Fibroblast of pulmonary artery (primary cell): ENCODE results near the gene SNX25.

Source experiments
- DNase-seq: peaks from one replicate; pipeline ENCODE4 v3.0.0-alpha.2; 2010; ENCODE audit warnings: low read depth
- H3K4me3 ChIP-seq: replicated peaks from 2 replicates; pipeline ENCODE4 v1.5.1; 2011; ENCODE audit warnings: low read depth, mild to moderate bottlenecking, control low read depth, low read length, moderate library complexity
- CTCF ChIP-seq: IDR thresholded peaks from 2 replicates; pipeline ENCODE4 v1.5.1; 2011; ENCODE audit warnings: mild to moderate bottlenecking, control low read depth, low read length, inconsistent platforms; ENCODE audit errors: missing control alignments

SNX25 gene

GRCh38 chr4:185343726-185344581, 134.6 kb downstream of the SNX25 start:
- no peak for TF ChIP-seq CTCF
- peak; percentile 40 for DNase-seq

GRCh38 chr4:185344743-185345538, 135.5 kb downstream of the SNX25 start:
- no peak overlapping the region for H3K4me3 ChIP-seq
- no peak for DNase-seq
- no peak for TF ChIP-seq CTCF

More at GRCh38 chr4:185343726-185344581, 134.6 kb downstream of the SNX25 start:
- H3K4me3 ChIP-seq, result no peak overlapping the region

GRCh38 chr4:185346975-185347601, 137.7 kb downstream of the SNX25 start:
- DNase-seq, result no peak
- H3K4me3 ChIP-seq, result no peak overlapping the region
- no peak for TF ChIP-seq CTCF

GRCh38 chr4:185351691-185352090, 142.3 kb downstream of the SNX25 start:
- TF ChIP-seq CTCF, result no peak
- DNase-seq, result no peak
- no peak overlapping the region for H3K4me3 ChIP-seq

GRCh38 chr4:185352202-185352601, 142.8 kb downstream of the SNX25 start:
- TF ChIP-seq CTCF, result no peak
- H3K4me3 ChIP-seq, result no peak overlapping the region
- DNase-seq, result no peak

- no peak for DNase-seq
- no peak for TF ChIP-seq CTCF
- H3K4me3 ChIP-seq, result no peak overlapping the region
These were observed 143.3 kb downstream of the SNX25 start for GRCh38 chr4:185352741-185353140.
